BJ (cell line): ENCODE data around the gene SSPN. TPM values are rescaled to one million over a fixed set of nuclear protein-coding genes. Genes with fewer than 3 reads are reported as not detected.

ENCODE experiments used
- CTCF ChIA-PET: fragments of 350-600 bp; formaldehyde crosslinking; extraction: SDS; loops from one replicate; lab custom pipeline; 2021; ENCODE audit warnings: antibody characterized with exemption, inconsistent platforms; lab: Yijun Ruan, JAX
- POLR2A ChIA-PET: fragments of 300-600 bp; sonication (Branson Sonifier 250); formaldehyde crosslinking; extraction: SDS; loops from one replicate; lab custom pipeline; 2021; ENCODE audit warnings: antibody characterized with exemption; lab: Charles Lee
- DNase-seq: peaks from one replicate; pipeline ENCODE4 v3.0.0-alpha.2; 2011; ENCODE audit warnings: low read depth
- H3K27me3 ChIP-seq: 2 replicates; pipeline ENCODE4 v1.6.0; 2011; ENCODE audit warnings: low read length; ENCODE audit not compliant: control insufficient read depth, insufficient read depth
- H3K36me3 ChIP-seq: 2 replicates; pipeline ENCODE4 v1.5.1; 2011; ENCODE audit warnings: low read length; ENCODE audit not compliant: control insufficient read depth, insufficient read depth
- H3K4me3 ChIP-seq: 2 replicates; pipeline ENCODE4 v1.5.1; 2011; ENCODE audit warnings: low read depth, mild to moderate bottlenecking, control low read depth, low read length
- polyA plus RNA-seq: library from polyadenylated mRNA; depleted of rRNA; stranded (reverse); fragments of >200 nt; gene quantifications from 2 replicates; pipeline ENCODE4 v1.2.3, GENCODE V29; 2011
- TF ChIP-seq, protein P1 (sequence below): IDR thresholded peaks from 2 replicates; pipeline ENCODE4 v1.5.1; 2011; ENCODE audit warnings: low read depth, mild to moderate bottlenecking, control low read depth, inconsistent platforms, low read length, moderate library complexity; ENCODE audit not compliant: insufficient read depth

Gene SSPN
- polyA plus RNA-seq, 1 experiment: 37.6 TPM

DNA sequence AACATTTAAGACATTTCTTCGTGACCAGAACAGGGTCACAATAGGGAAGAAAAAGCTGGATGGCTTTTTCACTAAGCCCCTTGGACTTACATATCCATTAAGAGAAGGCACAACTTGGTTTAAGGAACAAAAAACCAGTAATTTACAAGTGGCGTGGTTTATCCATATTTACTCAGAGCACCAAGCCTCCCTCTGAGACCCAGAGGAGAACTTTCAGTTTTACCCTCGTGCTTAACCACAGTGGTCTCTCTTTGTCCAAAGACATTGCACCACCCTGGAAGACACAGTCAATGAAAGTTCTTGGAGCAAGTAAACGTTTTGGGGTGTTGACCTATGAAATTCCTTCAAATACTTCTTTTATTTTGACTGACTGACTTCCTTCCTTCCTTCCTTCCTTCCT lies 52.5 kb downstream of the SSPN start:
- CTCF ChIA-PET: no interaction called here
- Histone ChIP-seq H3K4me3 (no peak overlapping the region), H3K36me3 (no peaks in the 10 kb centered on the region), H3K27me3 (peaks cover 2% of the 10 kb centered on the region; the same call in 1 of the 2 replicates)
- DNase-seq: no peak
- TF ChIP-seq, protein P1, sequence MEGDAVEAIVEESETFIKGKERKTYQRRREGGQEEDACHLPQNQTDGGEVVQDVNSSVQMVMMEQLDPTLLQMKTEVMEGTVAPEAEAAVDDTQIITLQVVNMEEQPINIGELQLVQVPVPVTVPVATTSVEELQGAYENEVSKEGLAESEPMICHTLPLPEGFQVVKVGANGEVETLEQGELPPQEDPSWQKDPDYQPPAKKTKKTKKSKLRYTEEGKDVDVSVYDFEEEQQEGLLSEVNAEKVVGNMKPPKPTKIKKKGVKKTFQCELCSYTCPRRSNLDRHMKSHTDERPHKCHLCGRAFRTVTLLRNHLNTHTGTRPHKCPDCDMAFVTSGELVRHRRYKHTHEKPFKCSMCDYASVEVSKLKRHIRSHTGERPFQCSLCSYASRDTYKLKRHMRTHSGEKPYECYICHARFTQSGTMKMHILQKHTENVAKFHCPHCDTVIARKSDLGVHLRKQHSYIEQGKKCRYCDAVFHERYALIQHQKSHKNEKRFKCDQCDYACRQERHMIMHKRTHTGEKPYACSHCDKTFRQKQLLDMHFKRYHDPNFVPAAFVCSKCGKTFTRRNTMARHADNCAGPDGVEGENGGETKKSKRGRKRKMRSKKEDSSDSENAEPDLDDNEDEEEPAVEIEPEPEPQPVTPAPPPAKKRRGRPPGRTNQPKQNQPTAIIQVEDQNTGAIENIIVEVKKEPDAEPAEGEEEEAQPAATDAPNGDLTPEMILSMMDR: no peak
- POLR2A ChIA-PET: no interaction called here

DNA sequence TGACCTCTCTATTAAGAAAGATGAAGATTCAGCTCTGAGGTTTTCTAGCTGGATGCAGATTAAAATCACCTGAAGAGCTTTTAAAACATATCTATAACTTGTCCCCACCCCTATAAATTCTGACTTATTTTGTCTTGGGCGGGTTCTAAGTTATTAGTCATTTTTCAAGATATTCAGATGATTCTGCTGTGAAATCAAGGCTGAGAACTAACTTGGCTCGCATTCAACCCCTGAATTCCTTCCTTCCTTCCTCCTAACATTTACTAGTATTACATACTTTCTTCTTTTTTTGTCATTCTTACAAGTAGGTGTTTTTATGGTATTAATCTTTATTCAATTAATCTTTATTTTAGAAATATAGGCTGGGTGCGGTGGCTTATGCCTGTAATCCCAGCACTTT lies 55.4 kb downstream of the SSPN start:
- TF ChIP-seq, protein P1: no peak
- POLR2A ChIA-PET: no interaction called here
- Histone ChIP-seq H3K36me3 (no peaks in the 10 kb centered on the region), H3K27me3 (no peaks in the 10 kb centered on the region), H3K4me3 (no peak overlapping the region)
- no peak for DNase-seq
- CTCF ChIA-PET: interaction anchor here (0.7 kb wide), 1 partner anchor 483 kb away, joined by 3 read pairs; no protein-coding TSS in a partner anchor

DNA sequence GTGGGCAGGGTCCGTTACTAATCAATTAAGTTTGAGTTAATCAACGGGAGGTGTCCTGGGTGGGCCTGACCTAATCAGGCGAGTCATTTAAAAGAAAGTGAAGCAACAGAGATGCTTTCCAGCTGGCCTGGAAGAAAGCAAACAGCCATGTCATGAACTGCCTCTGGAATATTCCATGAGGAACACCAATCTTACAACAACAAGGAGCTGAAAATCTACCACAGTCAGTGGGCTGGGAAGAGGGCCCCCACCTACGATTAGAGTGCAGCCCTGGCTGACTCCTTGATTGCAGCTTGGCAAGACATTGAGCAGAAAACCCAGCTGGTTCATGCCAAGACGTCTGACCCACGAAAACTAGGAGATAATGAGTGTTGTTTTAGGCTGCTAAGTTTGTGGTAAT lies 56.2 kb downstream of the SSPN start:
- no peak for DNase-seq
- H3K27me3 ChIP-seq: no peaks in the 10 kb centered on the region
- no peak overlapping the region for H3K4me3 ChIP-seq
- no peaks in the 10 kb centered on the region for H3K36me3 ChIP-seq
- TF ChIP-seq, protein P1: no peak
- POLR2A ChIA-PET: no interaction called here
- CTCF ChIA-PET: no interaction called here

DNA sequence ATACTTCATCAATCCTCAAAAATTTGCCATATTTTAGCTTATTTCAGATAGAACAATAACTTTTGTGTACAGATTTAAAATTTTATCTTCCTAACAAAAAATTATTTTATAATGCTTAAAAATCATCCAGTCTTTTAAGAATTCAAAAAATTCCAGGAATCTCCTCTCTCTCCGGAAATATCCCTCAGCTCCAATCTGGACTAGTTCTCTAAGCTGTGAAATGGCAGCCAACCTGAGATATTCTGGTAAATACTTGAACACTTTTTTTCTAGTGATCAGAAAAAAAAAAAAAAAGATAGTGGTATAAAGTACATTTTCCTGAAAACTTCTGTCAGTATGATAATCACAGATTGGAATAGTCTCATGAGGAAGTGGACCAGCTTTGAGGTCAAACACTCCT lies 57.6 kb downstream of the SSPN start:
- POLR2A ChIA-PET: no interaction called here
- no peak for DNase-seq
- CTCF ChIA-PET: interaction anchor here (1.1 to 1.4 kb wide), 2 partner anchors 11 to 13 kb away, joined by 4 read pairs; no protein-coding TSS in a partner anchor

GRCh38 chr12:26255893-26256645 lies 60.7 kb downstream of the SSPN start:
- Histone ChIP-seq H3K4me3 (no peak overlapping the region), H3K27me3 (no peaks in the 10 kb centered on the region), H3K36me3 (no peaks in the 10 kb centered on the region)
- TF ChIP-seq, protein P1: no peak
- no peak for DNase-seq
- ChIA-PET CTCF (no interaction called here), POLR2A (no interaction called here)

More for the DNA sequence above, 57.6 kb downstream of the SSPN start:
- Histone ChIP-seq H3K27me3 (no peaks in the 10 kb centered on the region), H3K4me3 (no peak overlapping the region), H3K36me3 (no peaks in the 10 kb centered on the region)
- TF ChIP-seq, protein P1: no peak
